ENCODE data around the gene CTNNA1. TPM values are rescaled to one million over a fixed set of nuclear protein-coding genes. Genes with fewer than 3 reads are reported as not detected.

The CTNNA1 gene
- total and polyA plus RNA-seq, 2 of the 8 experiments (the other 6 are each of a cell fraction or from before 2014, with no cell fraction given): 115 to 349 TPM

GRCh38 chr5:138936225-138936967 lies 183.2 kb downstream of the CTNNA1 start:
- no peak for DNase-seq (ENCODE audit: low read depth in 1 of 2, low spot score in 2 of 2)

More at GRCh38 chr5:138936225-138936967, 183.2 kb downstream of the CTNNA1 start:
- Histone ChIP-seq H3K79me2 (ENCODE audit: control insufficient read depth in 1 of 2, insufficient read depth in 2 of 2, low read length in 2 of 2) (no peaks in the 10 kb centered on the region), H2BK15ac (ENCODE audit: low read length) (no peak overlapping the region), H3K9me3 (ENCODE audit: insufficient read depth in 2 of 2, low read depth in 1 of 2, low read length in 1 of 2) (no peaks in the 10 kb centered on the region), H3K23ac (ENCODE audit: insufficient read length) (no peak overlapping the region), H4K5ac (ENCODE audit: insufficient read length, low read depth, low read length) (no peak overlapping the region), H2BK120ac (replicated peaks; ENCODE audit: low read depth, low read length) (no peak overlapping the region), H2AK5ac (ENCODE audit: low read depth, low read length) (no peak overlapping the region), H3K36me3 (ENCODE audit: control insufficient read depth in 2 of 4, insufficient read depth in 4 of 4, low read length in 3 of 4) (peaks cover 19 to 36% (median 23%) of the 10 kb centered on the region in 4 experiments), H2AFZ (ENCODE audit: low read length) (no peak overlapping the region), H3K4me1 (replicated peaks in 1 of 4; ENCODE audit: control insufficient read depth in 3 of 4, insufficient read depth in 4 of 4, low read length in 3 of 4) (peaks cover 0 to 17% (median 10%) of the 10 kb centered on the region in 4 experiments; a peak in 5 of 7 replicates), H3K14ac (ENCODE audit: insufficient read length) (no peak overlapping the region), H3K9ac (replicated peaks in 1 of 4; ENCODE audit: extremely low read depth in 1 of 4, low read depth in 3 of 4, low read length in 3 of 4) (no peak overlapping the region), H3K56ac (replicated peaks; ENCODE audit: insufficient read length, low read depth, low read length) (no peak overlapping the region), H3K27ac (ENCODE audit: low read depth, low read length) (0 out of 2 replicates have a peak overlapping the region, but pooled peaks have one; percentile 65), H4K8ac (ENCODE audit: extremely low read depth, insufficient read depth, low read length) (no peak overlapping the region; the same call in 1 of the 2 replicates), H3K4me3 (ENCODE audit: extremely low read depth in 1 of 4, insufficient read depth in 2 of 4, low read depth in 3 of 4, low read length in 4 of 4) (no peak overlapping the region), H3K79me1 (ENCODE audit: low read depth, low read length) (peaks cover 3% of the 10 kb centered on the region; the same call in 1 of the 2 replicates), H3K4ac (replicated peaks; ENCODE audit: insufficient read length, low read depth, low read length) (no peak overlapping the region), H4K91ac (replicated peaks; ENCODE audit: insufficient read length, low read length) (no peak overlapping the region), H3K27me3 (replicated peaks in 1 of 4; ENCODE audit: control insufficient read depth in 3 of 4, extremely low read depth in 1 of 4, insufficient read depth in 3 of 4, low read length in 3 of 4) (no peaks in the 10 kb centered on the region), H2BK20ac (ENCODE audit: low read length) (no peak overlapping the region), H3K4me2 (ENCODE audit: insufficient read depth in 1 of 2, low read depth in 2 of 2, low read length in 2 of 2) (no peak overlapping the region), H2BK12ac (ENCODE audit: low read depth, low read length) (no peak overlapping the region; the same call in 1 of the 2 replicates), H3K23me2 (ENCODE audit: low read depth, low read length) (no peaks in the 10 kb centered on the region), H2BK5ac (ENCODE audit: low read depth, low read length) (no peak overlapping the region), H4K20me1 (replicated peaks in 1 of 2; ENCODE audit: control insufficient read depth in 1 of 2, insufficient read depth in 2 of 2, low read length in 2 of 2) (peaks cover 0 to 1% of the 10 kb centered on the region in 2 experiments), H3K18ac (ENCODE audit: extremely low read depth, low read length) (no peak overlapping the region)
- no peak for TF ChIP-seq MAX (IDR thresholded peaks at IDR 0.05)
- no peak for TF ChIP-seq SP2 (IDR thresholded peaks at IDR 0.05; ENCODE audit: low read length)
- TF ChIP-seq HDAC6 (IDR thresholded peaks at IDR 0.05; ENCODE audit: low read depth, low read length): no peak
- TF ChIP-seq GTF2F1 (IDR thresholded peaks at IDR 0.05; ENCODE audit: borderline replicate concordance, low read depth, low read length): no peak
- TF ChIP-seq EGR1 (IDR thresholded peaks at IDR 0.05; ENCODE audit: borderline replicate concordance, low read depth, low read length): no peak
- no peak for TF ChIP-seq KDM5A (IDR thresholded peaks at IDR 0.05; ENCODE audit: low read length)
- peak; percentile 14 for TF ChIP-seq POLR2AphosphoS5 (IDR thresholded peaks at IDR 0.05; ENCODE audit: low read depth, low read length)
- no peak for TF ChIP-seq RNF2 (IDR thresholded peaks at IDR 0.05; ENCODE audit: borderline replicate concordance, low read depth, low read length, missing control alignments, poor library complexity, severe bottlenecking)
- no peak for TF ChIP-seq CHD1 (IDR thresholded peaks at IDR 0.05; ENCODE audit: low read depth, low read length)
- WGBS, 2 experiments (ENCODE audit: extremely low coverage in 1 of 2, insufficient coverage in 1 of 2, insufficient read length in 1 of 2, insufficient replicate concordance in 2 of 2, low coverage in 1 of 2, low lambda C conversion rate in 2 of 2, missing lambda C conversion rate in 1 of 2): 94% methylated on average over 22 of the region's 22 CpGs; no CpG with 5 or more reads in 1 of the 2 experiments
- ChIA-PET POLR2A (ENCODE audit: partially characterized antibody) (interaction anchor here (0.9 kb wide), 1 partner anchor 10 kb away, joined by 3 read pairs; no protein-coding TSS in a partner anchor), CTCF (ENCODE audit: partially characterized antibody) (interaction anchor here (0.9 to 2.1 kb wide), 5 partner anchors 10 to 357 kb away, joined by 3 to 9 read pairs (median 6); no protein-coding TSS in a partner anchor)
- no peak for FAIRE-seq
